Muscle of arm (tissue), 12 donors: ENCODE data around the gene APOC3. TPM values are rescaled to one million over a fixed set of nuclear protein-coding genes. Genes with fewer than 3 reads are reported as not detected.

Source experiments
- DNase-seq: peaks from one replicate; pipeline ENCODE4 v3.0.0-alpha.2; 2013
- polyA plus RNA-seq, 12 donors: library from polyadenylated mRNA; unstranded; fragments of 120-200 nt; gene quantifications; one replicate each; pipeline ENCODE4 v1.2.1, GENCODE V29; 2013; ENCODE audit not compliant: insufficient read length in 12 of 12

Gene APOC3
- polyA plus RNA-seq, 12 donors = 0.36 to 8.7 (median 0.96) TPM; not detected in 6

DNA sequence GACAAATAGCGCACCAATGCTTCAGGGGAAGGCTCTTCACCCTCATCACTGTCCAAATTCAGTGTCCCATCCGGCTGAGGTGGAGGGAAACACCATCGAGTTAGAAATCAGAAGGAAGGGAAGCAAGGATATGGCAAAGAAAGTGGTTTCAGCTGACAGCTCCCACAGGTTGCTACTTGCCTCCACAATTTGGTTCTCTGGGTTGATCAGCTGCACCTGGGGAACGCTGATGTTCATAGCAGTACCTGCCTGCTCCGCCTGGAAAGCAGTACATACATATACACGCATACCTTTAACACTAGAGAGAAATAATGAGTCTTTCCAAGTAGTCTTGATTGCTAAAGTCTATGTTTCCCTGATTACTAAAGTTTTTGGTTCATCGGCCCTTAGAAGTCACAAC, 45.5 kb downstream of the APOC3 start:
- no peak for DNase-seq

DNA sequence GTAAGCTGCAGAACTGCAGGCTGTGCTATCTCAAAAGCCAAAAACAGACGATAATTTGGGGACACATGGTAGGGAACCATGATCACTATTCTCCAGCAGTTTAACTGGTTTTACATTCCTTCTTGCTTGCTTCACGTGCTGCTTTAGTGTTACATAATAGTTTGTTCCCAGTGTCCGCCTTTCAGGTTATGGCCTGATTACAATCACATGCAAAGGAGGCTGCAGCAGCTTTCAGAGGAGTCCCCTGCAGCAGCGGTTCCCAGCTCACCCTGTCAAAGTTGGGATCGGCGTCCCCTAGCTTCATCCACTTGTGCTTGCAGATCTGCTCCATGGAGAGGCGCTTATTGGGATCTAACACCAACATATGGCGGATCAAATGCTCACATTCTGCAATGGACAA, 46.9 kb downstream of the APOC3 start:
- DNase-seq = no peak

DNA sequence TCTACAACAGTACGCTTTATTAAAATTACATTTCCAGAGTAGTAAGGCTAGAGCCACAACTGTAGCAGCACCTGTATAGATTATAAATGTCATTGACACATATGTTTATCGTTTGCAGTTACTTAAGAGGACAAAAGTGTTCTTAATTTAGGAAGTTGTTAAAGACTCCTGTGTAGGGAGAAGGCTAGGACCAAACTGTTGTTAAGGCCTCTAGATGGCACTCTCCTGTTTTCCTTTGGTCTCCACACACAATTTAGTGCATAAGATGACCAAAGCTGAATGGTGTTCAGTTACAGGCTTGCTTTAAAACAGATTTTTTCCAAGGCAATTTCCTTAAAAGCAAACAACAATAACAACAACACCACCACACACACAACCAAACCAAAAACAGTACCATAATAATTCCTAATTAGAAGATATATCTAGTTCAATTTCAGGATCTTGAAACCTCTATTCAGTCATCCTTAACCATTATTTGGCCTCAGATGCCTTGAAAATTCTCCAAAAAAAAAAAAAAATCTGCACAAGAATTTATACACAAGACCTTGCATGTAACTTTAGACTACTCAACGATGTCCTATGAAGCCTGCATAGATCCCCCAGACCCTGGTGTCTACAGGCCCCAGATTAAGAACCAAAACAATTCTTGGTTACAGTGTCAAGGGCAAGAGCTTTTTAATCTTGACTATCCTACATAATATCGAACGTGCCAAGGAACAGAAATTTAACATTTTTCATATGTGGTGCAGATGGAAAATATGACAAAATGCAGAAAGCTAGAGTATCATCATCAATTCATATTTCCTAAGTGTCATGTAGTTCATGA, 50.3 kb downstream of the APOC3 start:
- DNase-seq = peak; percentile 71

DNA sequence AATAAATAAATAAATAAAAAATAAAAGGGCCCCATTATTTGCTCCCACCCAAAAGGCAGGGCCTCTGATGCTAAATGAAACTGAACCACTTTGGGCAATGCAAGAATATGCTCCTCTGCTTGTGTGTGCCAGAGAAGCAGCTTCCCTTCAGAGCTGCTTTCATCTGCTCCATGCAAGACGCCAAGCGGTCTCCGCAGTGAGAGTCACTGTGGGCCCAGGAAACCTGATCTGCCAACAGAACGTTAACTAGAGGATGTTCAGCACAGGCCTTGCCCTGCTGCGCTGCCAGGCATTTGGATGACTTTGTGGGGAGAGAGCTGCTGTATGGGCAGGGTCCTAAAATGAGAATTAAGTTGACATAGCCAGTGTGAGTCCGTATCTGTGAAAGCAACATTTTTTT, 51.4 kb downstream of the APOC3 start:
- peak; percentile 28 for DNase-seq

DNA sequence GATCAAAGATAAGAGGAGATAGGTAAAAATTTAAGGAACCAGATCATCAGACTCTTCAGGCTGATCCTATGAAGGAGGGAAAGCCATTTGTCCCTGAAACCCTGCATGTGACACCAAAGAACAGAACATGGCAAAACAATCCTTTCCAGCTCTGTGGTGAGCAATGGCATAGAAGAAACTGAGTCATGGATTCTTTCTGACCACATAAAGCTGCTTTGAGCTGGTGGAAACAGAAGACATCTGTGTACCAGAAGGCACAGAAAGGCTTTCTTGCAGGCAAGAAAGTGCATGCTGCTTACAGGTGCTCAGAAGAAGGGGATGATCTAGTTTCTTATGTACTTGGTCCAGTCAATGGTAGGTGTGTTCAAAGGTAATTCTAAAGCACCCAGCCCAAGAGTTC, 52.7 kb downstream of the APOC3 start:
- DNase-seq = no peak

Other genes starting within 250 kb of the APOC3 start
- 10 to 100 TPM in 11 of 12 donors, not detected in 1; 14.5 to 26.0 (median 19.6) TPM for gene BUD13, start 56.9 kb upstream of the APOC3 start, polyA plus RNA-seq
- gene ZPR1, start 41.9 kb upstream of the APOC3 start, polyA plus RNA-seq = 10 to 100 TPM in 11 of 12 donors, not detected in 1; 11.3 to 45.7 (median 41.2) TPM
- gene APOA5, start 38.0 kb upstream of the APOC3 start, polyA plus RNA-seq = not detected
- gene APOA4, start 6.6 kb upstream of the APOC3 start, polyA plus RNA-seq = not detected
- gene APOA1, start 7.7 kb downstream of the APOC3 start, polyA plus RNA-seq = 10 to 100 TPM in 2 of 12 donors, 1 to 10 TPM in 8, under 1 TPM in 1, not detected in 1; 0.75 to 46.8 (median 2.3) TPM